ENCODE measurements around the gene GJC1.

Gene GJC1

DNA sequence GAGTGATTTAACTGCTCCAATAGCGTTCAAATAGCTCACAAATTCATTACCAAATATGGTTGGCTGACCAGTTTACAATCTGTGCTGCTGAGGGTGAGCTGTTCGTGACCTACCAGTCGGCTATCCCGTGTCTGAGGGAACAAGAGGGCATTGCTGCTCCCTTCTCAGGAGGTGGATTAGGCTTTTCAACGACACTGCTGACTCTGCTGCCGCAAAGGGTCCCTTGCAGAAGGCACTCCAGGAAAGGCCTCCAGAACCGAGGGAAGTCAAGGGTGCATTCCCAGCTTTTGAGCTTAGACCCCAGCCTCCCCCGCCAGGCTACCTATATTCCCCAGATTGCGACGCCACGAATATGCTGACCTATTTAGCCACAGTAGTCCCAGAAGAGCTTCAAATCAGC is 32.3 kb downstream of the GJC1 start:
- no peak for DNase-seq

DNA sequence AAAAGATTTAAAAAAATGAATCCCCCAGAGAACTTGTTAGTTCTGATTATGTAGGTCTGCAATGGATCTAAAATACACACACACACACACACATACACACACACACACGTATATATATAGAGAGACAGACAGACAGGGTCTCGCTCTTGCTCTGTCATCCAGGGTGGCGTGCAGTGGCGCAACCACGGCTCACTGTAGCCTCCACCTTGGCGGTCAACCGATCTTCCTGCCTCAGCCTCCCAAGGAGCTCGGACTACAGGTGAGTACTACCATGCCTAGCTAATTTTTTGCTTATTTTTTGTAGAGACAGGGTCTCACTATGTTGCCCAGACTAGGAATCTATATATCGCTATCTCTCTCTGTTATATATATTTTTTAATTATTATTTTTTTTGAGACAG is 33.4 kb downstream of the GJC1 start:
- DNase-seq = no peak

DNA sequence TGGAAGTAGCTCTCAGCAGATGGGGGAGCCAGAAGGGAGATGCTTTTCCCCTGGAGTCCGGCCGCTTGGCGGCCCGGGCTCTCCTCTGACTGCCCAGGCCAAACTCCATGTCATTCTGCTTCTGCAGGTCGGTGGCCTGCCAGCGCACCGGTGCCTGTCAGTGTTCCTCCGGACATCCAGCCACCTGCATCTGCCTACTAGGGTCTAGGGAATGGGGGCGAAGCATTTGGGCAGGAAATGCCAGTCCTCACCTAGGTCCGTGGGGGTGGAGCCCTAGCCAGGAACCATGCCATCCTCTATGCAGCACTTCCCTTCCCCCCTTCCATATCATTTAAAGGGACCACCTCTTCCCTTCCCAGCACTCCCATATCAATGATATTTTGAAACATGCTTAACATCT is 34.2 kb downstream of the GJC1 start:
- DNase-seq = no peak

DNA sequence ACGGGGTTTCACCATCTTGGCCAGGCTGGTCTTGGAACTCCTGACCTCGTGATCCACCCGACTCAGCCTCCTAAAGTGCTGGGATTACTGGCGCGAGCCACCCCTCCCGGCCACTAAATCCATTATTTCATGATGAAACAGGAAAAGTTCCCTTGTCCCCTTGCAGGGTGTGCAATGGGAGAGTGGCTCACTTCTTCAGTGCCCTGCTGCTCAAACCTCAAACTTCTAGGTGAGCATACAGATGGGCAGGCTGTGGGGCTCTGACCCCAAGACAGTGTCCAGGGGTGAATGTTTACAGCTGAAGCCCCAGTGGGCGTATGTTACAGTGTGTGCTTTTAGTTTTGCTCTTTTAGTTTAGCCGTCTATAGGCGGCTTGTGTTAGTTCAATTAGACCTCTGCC is 34.7 kb downstream of the GJC1 start:
- no peak for DNase-seq

DNA sequence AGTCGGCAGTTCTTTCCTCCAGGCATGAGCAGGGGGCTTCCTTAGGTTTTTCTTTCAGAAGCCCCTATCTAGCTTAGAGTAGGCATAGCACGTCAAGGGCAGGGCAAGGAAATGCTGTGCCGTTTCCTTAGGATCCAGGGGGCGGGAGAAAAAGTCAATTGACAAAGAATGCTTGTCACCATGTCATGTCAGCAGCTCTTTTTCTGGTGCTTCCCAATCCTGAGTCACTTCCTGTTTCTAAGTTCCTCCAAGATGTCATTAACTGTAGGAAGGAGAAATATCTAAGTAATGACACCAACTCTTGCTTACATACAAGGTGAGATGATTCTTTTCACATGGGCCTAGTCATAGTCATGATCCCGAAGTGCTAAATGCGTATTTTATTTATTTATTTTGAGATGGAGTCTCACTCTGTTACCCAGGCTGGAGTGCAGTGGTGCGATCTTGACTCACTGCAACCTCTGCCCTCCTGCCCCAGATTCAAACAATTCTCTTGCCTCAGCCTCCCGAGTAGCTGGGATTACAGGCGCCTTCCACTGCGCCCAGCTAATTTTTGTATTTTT is 35.2 kb downstream of the GJC1 start:
- peak; percentile 59 for DNase-seq

DNA sequence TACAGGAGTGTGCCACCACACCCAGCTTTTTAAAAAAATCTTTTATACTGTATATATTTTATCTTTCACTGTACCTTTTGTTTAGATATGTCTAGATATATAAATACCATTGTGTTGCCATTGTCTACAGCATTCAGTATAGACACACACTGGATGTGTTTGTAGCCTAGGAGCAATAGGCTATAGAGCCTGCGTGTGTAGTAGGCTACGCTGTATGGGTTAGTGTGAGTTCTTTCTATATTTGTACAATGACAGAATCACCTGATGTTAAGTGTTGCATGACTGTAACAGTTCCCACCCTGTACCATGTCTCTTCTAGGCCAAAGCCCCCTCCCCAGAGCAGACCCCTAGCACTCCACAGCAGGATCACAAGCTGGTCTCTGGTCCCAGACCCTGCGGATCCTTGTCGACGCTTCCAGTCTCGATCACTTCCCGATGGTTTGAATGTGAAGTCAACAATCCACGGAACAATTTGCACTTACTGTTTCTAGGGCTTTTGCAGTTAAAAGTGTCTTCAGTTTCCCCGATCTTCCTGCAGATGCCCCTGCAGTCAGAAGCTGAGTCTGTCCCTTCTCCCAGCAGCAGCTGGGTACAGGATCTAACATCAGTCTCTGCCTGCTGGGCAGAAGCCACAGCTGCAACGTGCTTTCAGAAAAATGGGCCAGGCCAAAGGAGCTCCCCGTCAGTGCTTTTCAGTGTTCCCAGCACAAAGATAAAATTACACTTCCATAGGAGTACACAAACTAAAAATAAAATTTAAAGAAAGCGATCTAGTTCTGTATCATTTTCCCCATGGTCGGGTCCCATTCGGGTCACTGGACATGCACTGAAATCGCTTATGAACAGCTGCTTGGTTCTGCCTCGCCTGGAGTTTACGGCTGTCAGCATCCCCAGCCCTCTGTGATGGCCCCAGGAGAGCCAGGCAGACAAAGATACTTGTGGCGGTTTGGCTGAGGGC is 35.9 kb downstream of the GJC1 start:
- no peak for DNase-seq

DNA sequence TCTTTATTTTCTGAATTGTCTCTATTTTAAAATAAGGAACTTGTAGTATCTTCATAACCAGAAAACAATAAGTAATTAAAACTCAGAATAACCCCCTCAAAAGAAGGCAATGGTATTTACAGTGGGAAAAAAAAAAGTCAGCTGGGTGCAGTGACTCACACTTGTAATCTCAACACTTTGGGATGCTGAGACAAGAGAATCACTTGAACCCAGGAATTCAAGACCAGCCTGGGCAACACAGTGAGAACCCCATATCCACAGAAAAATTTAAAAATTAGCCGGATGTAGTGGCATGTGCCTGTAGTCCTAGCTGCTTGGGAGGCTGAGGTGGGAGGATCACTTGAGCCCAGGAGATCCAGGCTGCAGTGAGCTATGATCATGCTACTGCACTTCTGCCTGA is 37.8 kb downstream of the GJC1 start:
- DNase-seq = no peak

DNA sequence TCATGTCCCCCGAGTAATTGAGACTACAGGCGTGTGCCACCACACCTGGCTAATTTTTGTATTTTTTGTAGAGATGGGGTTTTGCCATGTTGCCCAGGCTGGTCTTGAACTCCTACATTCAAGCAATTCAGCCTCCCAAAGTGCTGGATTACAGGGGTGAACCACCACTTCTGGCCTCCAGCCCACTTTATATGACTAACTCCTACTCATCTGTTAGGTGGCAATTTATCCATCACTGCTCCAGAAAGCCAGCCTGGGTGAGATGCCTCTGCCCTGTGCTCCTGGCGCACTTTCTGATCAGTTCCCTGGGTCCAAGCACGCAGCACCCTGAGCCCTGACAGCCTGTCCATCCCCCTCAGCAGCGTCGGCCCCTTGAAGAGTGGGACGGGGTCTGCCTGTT is 41.9 kb downstream of the GJC1 start:
- DNase-seq = no peak

DNA sequence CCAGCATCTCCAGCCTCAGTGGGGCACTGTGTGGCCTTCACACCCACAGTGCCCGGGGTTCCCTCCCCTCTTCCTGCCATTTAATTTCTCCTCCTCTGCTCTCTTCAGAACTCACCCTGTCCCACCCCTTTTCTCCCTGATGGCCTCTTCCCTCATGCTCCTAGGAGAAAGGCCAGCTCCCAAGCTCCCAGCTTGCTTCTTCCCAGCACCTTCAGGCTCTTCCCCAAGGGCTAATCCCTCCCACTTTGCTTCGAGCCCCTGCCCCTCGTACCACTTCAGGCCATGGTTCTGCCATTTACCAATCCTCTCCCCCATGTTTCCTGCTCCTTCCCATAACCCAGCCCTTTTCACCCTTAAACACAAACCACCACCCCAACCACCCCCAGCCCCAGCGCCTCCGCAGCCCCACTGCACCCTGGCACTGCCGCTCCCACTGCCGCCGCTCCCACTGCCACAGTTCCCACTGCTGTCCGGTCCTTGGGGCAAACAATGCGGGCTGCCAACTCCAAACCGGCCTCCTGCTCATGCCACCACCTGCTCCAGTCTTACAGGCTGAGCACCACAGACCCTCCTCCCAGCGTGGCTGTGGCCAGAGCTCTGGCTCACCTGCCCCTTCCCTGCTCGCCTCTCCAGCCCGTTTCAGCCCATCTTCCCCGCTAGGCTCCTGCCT is 42.7 kb downstream of the GJC1 start:
- DNase-seq = no peak

DNA sequence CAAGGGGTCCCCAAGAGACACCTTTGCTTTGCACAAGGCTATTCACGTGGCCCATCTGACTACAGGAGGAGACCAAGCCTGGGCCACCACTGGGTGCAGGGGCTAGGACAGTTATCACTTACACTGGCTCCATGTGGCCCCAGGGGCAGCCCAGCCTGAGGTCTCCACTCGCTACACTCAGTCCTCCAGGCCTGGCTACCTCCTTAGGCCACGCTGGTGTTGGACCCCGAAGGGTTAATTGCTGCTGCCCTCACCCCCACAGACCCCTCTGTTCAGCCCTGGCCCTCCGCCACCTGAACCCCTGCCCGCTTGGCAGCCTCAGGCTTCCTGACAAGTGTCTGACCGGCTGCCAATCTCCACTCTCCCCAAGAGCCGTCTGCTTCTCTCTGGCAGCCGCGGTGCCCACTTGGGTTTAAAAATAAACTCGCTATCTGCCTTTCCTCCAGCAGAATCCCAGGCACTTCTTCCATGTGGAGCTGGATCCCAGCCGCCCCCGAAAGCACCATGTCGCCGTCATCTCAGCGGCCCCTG is 43.5 kb downstream of the GJC1 start:
- DNase-seq = no peak

DNA sequence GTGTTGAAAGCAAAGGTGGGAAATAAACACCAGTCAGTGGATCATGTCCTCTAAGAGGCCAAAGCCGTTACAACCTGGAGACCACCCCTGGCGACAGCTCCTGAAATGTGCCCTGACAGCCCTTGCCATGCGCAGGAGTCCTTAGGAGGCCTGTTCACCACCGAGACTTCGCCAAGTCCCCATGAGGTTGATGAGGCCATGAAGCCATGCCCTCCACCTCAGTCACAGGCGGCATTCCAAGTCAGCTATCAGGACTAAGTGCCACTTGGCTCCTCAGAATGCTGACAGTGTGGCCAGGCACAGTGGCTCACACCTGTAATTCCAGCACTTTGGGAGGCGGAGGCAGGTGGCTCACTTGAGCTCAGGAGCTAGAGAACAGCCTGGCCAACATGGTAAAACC is 44.2 kb downstream of the GJC1 start:
- no peak for DNase-seq

DNA sequence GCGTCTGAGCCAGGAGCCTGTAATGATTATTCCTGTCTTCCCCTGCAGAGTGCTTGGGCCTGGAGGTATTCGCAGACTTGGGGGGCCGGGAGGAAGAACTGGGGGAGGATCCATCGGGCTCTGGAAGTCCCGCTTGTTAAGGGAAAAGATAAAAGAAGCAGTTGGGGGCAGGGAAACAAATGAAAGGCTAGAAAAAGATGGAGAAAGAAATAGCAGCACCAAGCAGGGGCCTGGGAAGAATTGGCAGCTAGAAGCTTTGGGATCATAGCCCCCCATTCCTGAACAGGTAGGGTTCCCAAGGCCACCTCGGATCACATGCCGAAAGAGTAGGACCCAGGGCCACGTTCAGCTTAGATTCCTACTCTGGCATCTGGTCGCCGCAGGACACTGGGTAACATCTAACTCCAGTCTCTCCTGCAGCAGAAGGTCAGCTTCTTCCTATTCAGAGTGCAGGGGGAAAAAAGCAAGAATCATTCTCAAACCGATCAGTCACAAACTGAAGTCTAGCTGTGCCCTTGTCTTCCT is 47.7 kb downstream of the GJC1 start:
- DNase-seq = no peak

DNA sequence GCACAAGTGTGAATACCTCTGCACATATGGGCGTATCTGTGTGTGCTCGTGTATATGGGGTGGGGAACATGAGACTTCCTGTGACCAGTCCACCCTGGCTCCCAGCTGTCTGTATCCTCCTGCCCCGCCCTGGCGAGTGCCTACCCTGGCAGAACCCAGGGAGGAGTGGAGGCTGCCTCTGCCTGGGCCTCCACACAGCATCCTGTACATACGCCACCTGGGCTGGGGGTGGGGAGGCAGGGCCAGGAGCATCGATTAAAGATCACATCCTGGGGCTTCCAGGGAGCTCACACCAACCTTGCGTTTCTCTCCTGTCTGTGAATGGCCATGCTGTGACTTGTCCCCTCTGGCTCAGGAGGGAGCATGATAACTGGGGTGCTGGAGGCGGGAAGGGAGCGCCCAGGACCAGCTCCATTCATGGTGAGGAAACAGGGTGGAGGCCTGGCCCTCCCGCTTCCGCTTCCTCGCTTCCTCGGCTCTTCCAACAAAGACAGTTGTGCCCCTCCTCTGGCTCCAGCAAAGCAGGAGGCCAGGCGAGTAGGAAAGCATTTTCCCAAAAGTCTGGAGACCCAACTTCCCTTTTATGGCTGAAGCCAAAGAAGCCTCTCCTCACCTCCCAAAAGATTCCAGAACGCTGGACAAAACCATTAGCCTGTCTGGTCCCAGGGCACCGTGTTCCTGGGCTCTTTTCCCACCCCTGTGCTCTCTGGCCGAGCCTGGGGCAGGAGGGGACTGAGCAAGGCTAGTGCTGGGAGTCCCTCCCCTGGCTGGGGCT is 48.3 kb downstream of the GJC1 start:
- DNase-seq = no peak

DNA sequence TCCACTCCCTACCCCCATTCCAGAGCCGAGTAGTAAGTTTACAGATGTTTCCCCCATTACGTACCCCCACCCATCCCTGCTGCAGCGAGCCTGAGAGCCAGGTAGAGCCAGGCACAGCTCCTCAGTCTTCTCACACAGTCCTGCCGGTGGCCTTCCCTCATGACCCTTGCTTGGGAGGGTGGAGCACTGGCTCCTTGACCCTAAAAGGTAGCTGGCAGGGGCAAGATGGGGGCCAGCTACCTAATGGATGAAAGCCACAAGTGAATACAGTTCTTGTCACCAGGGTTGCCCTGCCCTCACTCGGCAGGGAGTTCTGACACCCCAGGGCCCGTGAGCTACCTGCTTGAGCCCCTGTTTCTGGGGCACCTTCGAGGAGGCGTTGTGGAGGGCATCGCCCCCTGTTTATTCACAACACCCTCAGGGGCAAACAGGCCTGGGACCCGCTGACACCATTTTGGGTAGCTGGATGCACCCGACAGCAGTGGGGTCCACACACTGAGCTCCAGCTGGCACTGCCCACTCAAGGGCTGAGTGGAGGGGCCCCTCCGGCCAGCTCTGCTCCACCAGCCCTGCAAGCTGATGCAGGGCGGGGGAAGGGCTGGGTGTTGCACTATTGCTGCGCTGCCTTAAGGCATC is 49.1 kb downstream of the GJC1 start:
- no peak for DNase-seq

DNA sequence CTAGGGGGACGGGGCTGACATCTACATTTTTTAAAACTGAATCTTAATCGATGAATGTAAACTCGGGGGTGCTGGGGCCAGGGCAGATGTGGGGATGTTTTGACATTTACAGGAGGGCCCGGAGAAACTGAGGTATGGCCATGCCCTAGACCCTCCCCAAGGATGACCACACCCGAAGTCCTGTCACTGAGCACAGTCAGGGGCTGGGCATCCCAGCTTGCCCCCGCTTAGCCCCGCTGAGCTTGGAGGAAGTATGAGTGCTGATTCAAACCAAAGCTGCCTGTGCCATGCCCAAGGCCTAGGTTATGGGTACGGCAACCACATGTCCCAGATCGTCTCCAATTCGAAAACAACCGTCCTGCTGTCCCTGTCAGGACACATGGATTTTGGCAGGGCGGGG is 49.9 kb downstream of the GJC1 start:
- no peak for DNase-seq

DNA sequence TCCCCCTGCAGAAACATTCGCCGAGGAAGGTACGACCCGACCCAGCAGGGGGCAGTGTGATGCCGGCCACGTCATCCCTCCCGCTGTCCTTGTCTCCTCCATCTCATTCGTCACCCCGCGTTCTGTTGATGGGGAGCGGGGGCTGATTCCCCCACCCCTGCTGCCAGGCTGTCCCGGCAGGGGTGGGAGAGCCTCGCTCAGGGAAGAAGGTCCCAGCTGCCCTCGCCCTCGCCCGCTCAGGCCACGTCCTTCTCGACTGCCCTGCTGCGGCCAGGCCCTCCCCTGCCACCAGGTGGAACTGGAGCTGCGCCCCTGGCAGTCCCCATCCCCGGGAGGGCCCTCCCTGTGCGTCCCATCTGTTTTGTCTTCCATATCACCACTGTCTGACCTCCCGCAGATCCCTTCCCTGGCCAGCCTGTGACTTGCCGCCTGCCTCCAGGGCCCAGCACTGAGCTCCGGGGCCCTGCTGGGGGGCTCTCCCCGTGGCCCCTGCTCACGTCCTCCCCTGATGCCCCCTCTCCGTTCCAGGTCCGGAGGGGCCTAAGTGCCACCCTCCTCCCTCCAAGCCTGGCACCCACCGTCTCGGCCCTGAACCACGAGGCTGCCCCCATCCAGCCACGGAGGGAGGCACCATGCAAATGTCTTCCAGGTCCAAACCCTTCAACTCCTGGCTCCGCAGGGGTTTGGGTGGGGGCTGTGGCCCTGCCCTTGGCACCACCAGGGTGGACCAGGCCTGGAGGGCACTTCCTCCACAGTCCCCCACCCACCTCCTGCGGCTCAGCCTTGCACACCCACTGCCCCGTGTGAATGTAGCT is 50.7 kb downstream of the GJC1 start:
- peak; percentile 84 for DNase-seq

DNA sequence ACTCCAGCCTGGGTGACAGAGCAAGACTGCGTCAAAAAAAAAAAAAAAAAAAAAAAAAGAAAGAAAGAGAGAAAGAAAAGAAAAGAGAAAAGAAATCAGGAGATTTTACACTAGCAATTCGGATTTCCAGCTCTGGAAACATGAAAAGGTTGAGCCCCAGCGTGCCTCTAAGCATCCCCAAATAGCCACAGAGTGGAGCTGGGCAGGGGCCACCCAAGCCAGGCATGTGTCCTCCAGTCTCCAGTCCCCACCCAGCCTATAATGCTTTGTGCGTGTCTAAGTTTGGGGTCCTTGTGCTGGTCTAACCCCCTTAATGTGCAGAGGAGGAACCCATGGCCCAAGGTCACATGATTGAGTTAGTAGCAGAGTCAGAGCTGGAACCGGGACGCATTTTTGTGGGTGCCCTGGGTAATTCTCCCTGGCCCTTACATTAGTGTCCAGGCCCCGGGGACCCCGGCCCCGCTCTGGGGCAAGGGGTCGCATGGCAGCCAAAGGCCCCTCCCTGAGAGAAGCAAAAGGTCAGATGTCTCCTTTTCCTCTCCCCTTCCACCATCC is 51.4 kb downstream of the GJC1 start:
- DNase-seq = no peak

DNA sequence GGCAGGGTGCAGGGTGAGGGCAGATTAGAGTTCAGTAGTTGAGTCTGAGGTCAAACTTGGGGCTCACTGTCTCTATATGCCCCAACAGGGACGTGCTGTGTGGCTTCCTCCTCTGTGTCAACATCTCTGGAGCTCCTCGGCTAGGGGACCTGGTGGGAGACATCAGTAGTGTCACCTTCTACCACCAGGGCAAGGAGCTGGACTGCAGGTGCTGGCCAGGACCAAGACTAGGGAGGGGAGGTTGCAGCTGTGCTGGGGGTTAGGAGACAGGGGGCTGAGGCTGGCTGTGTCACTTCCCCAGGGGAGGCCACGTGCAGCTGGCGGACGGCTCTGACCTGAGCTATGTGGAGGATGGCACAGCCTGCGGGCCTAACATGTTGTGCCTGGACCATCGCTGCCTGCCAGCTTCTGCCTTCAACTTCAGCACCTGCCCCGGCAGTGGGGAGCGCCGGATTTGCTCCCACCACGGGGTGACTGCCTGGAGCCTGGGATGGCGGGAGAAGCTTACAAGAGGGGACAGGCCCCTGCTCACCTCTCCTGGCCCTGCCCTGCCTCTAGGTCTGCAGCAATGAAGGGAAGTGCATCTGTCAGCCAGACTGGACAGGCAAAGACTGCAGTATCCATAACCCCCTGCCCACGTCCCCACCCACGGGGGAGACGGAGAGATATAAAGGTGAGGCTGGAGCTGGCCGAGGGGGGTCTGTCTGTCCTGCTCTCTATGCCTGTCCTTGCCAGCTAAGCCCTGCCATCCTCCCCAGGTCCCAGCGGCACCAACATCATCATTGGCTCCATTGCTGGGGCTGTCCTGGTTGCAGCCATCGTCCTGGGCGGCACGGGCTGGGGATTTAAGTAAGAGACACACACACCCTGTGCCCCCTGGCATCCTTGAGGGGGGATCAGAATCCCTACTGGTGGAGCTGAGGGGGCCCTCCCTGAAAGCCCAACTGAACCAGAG is 52.4 kb downstream of the GJC1 start:
- DNase-seq = no peak

DNA sequence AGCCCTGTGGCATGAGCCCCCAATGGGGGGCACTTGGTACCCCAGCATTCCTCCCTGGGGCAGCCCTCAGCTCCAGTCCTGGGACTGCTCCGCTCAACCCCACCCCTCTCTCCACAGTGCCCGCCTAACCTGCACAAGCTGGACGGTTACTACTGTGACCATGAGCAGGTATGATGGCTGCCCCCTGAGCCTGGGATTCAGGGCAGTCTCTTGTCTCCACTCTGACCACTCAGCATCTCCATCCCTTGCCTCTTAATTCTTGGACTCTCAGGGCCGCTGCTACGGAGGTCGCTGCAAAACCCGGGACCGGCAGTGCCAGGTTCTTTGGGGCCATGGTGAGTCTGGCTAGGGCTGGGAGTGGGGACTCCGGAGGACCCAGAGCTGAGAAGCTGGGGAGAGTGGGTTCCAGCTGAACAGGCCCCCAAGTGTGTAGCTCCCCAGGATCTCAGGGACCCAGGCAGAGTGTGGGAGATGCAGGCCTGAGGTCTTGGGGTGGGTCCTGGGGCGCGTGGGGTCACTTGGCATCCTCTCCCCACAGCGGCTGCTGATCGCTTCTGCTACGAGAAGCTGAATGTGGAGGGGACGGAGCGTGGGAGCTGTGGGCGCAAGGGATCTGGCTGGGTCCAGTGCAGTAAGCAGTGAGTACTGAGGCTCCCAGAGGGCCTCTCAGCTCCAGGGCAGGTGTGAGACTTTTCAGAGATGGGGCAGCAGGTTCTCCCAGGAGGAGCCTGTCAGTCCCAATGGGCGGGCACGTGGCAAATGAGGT is 53.3 kb downstream of the GJC1 start:
- DNase-seq = no peak
